ENCODE measurements around the gene FAM181A.

DNA sequence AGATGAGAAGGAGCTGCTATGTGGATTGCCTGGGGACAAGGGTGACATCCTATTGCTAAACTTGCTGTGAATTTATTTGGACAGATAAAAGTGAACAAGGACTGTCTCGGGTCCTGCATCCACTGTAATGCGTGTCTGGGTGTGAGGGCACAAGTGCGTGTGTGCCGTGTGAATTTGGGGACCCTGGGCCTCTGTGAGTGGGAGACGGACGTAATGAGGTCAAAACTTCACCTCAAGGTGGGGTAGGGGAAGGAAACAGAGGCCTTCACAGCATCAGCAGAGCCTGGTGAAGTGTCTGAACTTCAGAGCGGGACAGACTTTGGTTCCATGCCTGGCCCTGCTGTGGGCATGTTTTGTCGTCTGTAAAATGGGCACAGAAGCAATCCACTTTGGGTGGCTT, 34.5 kb downstream of the FAM181A start:
- TF ChIP-seq, protein P1, sequence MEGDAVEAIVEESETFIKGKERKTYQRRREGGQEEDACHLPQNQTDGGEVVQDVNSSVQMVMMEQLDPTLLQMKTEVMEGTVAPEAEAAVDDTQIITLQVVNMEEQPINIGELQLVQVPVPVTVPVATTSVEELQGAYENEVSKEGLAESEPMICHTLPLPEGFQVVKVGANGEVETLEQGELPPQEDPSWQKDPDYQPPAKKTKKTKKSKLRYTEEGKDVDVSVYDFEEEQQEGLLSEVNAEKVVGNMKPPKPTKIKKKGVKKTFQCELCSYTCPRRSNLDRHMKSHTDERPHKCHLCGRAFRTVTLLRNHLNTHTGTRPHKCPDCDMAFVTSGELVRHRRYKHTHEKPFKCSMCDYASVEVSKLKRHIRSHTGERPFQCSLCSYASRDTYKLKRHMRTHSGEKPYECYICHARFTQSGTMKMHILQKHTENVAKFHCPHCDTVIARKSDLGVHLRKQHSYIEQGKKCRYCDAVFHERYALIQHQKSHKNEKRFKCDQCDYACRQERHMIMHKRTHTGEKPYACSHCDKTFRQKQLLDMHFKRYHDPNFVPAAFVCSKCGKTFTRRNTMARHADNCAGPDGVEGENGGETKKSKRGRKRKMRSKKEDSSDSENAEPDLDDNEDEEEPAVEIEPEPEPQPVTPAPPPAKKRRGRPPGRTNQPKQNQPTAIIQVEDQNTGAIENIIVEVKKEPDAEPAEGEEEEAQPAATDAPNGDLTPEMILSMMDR (IDR thresholded peaks at IDR 0.05): no peak
- no peak for TF ChIP-seq POLR2A (IDR thresholded peaks at IDR 0.05)

All from body of pancreas (tissue), 4 donors.